Fibroblast of the aortic adventitia (primary cell): Measurements from ENCODE around the gene MTFR1L. TPM values are rescaled to one million over a fixed set of nuclear protein-coding genes. Genes with fewer than 3 reads are reported as not detected.

Source experiments
- DNase-seq: peaks from one replicate; pipeline ENCODE4 v3.0.0-alpha.2; 2010; ENCODE audit warnings: low read depth
- H3K4me3 ChIP-seq: 2 replicates; pipeline ENCODE4 v1.5.1; 2011; ENCODE audit warnings: low read depth, mild to moderate bottlenecking, control low read depth, low read length, moderate library complexity
- total RNA-seq: library from RNA; depleted of rRNA; stranded (reverse); fragments of >200 nt; gene quantifications from 2 replicates; pipeline ENCODE4 v1.2.3, GENCODE V29; 2012; ENCODE audit warnings: low replicate concordance
- TF ChIP-seq, protein P1 (sequence below): IDR thresholded peaks from 2 replicates; pipeline ENCODE4 v1.5.1; 2011; ENCODE audit warnings: mild to moderate bottlenecking, low read length, control low read depth, inconsistent platforms; ENCODE audit not compliant: insufficient read depth

MTFR1L gene
- total RNA-seq, 1 donor, result 44.6 TPM

DNA sequence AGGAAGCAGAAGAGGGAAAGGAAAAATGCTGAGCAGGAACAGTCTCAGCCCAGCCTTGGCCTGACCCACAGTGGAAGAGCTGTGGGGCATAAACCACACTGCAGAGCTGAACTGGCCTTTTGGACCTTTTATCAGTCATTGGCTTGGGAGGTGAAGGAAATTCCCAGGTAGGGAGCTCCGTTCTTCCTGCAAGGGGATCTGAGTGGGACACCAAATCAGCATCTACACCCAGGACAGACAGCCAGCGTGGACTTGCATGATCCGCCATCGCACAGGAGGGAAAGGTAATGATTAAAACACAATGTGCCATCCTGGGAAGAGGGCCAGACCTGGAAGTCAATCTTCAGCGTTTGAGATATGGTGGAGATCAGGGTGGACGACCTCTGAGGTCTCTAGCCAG lies 1.2 kb upstream of the MTFR1L start:
- no peak for DNase-seq
- TF ChIP-seq, protein P1, sequence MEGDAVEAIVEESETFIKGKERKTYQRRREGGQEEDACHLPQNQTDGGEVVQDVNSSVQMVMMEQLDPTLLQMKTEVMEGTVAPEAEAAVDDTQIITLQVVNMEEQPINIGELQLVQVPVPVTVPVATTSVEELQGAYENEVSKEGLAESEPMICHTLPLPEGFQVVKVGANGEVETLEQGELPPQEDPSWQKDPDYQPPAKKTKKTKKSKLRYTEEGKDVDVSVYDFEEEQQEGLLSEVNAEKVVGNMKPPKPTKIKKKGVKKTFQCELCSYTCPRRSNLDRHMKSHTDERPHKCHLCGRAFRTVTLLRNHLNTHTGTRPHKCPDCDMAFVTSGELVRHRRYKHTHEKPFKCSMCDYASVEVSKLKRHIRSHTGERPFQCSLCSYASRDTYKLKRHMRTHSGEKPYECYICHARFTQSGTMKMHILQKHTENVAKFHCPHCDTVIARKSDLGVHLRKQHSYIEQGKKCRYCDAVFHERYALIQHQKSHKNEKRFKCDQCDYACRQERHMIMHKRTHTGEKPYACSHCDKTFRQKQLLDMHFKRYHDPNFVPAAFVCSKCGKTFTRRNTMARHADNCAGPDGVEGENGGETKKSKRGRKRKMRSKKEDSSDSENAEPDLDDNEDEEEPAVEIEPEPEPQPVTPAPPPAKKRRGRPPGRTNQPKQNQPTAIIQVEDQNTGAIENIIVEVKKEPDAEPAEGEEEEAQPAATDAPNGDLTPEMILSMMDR, result no peak
- H3K4me3 ChIP-seq, result peak overlapping the region; percentile 84

DNA sequence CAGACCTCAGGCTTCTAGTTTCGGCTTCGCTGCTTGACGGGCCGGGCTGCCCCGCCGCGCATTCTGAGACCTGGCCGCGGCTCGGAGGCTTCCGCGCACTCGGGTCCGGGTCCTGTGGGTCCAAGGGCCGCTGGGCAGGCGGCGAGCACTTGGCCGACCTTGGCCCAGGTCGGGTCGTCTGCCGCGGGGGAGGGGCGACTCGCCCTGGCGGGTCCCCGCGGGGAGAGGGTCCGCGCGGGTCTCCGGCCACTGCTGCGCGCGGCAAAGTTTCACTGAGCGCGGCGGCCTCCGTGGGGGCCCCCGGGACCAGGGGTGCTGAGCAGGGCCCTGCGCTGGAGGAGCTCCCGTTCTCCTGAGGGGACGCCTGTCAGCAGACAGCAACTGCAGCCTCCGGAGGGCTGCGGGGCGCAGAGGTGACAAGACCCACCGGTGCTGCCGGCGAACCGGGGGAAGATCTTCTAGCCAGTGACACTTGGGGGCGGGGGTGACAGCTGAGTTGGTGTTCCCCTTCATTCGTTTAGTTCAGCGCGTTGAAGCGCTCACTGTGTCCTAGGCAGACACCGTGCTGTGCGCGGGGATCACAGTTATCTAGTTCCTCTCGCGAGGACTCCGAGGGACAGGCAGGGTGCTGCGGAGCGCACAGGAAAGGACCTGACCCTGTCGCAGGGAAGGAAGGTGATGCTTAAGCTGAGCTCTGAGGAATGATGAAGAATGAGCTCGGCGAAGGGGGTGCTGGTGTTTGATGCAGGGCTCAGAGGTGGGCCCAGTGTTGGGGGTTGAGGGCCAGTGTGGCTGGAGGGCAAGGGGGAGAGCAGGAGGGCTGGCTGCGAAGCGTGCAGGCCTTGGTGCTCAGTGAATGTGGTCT lies 725 bp downstream of the MTFR1L start:
- TF ChIP-seq, protein P1, result no peak
- DNase-seq, result peak; percentile 57

GRCh38 chr1:25821112-25821476 lies 1.3 kb downstream of the MTFR1L start:
- peak overlapping the region; percentile 84 for H3K4me3 ChIP-seq
- TF ChIP-seq, protein P1, result no peak
- DNase-seq, result no peak

More for the DNA sequence above, 725 bp downstream of the MTFR1L start:
- H3K4me3 ChIP-seq, result peak overlapping the region; percentile 84

GRCh38 chr1:25821630-25822091 lies 1.9 kb downstream of the MTFR1L start:
- TF ChIP-seq, protein P1, result no peak
- peak overlapping the region; percentile 84 for H3K4me3 ChIP-seq
- peak; percentile 62 for DNase-seq

DNA sequence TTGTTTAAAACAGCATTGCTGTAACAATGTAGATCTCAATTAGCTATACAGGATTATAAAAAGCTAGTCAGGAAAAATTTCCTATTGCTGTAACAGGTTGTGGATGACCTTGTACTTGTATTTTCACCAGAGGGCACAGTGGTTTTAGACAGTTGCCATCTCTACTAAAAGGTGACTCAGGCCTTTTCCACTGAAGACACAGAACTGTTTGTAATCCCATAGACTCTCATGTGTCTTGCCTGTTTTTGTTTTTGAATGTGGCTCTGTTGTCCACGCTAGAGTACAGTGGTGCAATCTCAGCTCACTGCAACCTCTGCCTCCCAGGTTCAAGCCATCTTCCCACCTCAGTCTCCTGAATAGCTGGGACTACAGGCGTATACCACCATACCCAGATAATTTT lies 5.9 kb downstream of the MTFR1L start:
- TF ChIP-seq, protein P1, result no peak
- no peak for DNase-seq
- H3K4me3 ChIP-seq, result no peak overlapping the region

DNA sequence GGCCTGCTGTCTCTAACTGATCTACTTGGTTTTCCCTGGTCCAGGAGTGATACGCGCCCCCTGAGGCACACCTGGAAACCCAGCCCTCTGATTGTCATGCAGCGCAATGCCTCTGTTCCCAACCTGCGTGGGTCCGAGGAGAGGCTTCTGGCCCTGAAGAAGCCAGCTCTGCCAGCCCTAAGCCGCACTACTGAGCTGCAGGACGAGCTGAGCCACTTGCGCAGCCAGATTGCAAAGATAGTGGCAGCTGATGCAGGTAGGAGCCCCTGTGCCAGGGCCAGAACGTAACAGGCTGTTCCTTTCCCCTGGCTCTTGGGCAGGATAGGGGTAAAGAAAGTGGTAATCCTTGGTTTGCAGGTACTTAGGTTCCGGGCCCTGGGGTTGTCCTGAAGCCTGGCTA lies 6.8 kb downstream of the MTFR1L start:
- no peak for DNase-seq
- no peak overlapping the region for H3K4me3 ChIP-seq
- TF ChIP-seq, protein P1, result no peak
